ENCODE results near the gene ERC2.

DNA sequence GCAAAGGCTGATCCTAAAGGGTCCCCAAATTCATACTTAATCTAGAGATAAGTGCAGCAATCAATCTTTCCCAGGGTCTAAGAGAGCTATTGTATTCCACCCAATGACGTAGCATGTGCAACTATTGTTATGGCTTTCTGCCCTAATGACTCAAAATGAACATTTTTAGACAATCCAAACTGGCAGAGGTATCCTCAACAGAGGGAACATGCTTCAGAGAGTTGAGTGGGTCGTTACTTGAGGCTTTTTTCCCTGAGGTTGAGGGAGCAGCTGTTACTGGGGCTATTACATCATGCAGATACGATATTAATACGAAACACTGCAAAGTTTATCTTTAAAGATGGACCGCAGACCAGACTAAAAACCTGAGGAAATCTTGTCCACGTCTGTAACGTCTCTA, 702.9 kb downstream of the ERC2 start:
- TF ChIP-seq, protein P1, sequence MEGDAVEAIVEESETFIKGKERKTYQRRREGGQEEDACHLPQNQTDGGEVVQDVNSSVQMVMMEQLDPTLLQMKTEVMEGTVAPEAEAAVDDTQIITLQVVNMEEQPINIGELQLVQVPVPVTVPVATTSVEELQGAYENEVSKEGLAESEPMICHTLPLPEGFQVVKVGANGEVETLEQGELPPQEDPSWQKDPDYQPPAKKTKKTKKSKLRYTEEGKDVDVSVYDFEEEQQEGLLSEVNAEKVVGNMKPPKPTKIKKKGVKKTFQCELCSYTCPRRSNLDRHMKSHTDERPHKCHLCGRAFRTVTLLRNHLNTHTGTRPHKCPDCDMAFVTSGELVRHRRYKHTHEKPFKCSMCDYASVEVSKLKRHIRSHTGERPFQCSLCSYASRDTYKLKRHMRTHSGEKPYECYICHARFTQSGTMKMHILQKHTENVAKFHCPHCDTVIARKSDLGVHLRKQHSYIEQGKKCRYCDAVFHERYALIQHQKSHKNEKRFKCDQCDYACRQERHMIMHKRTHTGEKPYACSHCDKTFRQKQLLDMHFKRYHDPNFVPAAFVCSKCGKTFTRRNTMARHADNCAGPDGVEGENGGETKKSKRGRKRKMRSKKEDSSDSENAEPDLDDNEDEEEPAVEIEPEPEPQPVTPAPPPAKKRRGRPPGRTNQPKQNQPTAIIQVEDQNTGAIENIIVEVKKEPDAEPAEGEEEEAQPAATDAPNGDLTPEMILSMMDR (conservative IDR thresholded peaks at IDR 0.05; ENCODE audit: low read depth, low read length) = no peak
- TF ChIP-seq EZH2 (IDR thresholded peaks at IDR 0.05; ENCODE audit: borderline replicate concordance, low read depth, low read length, poor library complexity, severe bottlenecking) = no peak

Measured in A673 (cell line).